Kidney (tissue), 14 donors: Measurements from ENCODE around the gene OPRL1. TPM values are rescaled to one million over a fixed set of nuclear protein-coding genes. Genes with fewer than 3 reads are reported as not detected.

Experiments used
- DNase-seq, 5 donors: peaks; one replicate each; pipeline ENCODE4 v3.0.0-alpha.2; 2013 to 2020
- FAIRE-seq: peaks from 2 replicates; lab custom pipeline; 2012; peaks lifted over from hg19 to GRCh38; lab: Jason Lieb, UNC
- H3K27ac ChIP-seq, 2 donors: one replicate each; pipeline ENCODE4 v1.7.0; 2013; ENCODE audit warnings: low read depth in 2 of 2, low read length in 2 of 2, inconsistent platforms in 1 of 2
- H3K27me3 ChIP-seq: one replicate; pipeline ENCODE4 v1.7.1; 2013; ENCODE audit warnings: low read length, inconsistent platforms; ENCODE audit not compliant: control insufficient read depth, insufficient read depth
- H3K36me3 ChIP-seq, 3 donors: one replicate each; pipeline versions ENCODE4 v1.7.0 to v1.7.1; 2013; ENCODE audit warnings: low read length in 3 of 3, control low read depth in 1 of 3, inconsistent platforms in 1 of 3; ENCODE audit not compliant: insufficient read depth in 3 of 3, control insufficient read depth in 2 of 3
- H3K4me1 ChIP-seq, 3 donors: one replicate each; pipeline versions ENCODE4 v1.7.0 to v1.7.1; 2013; ENCODE audit warnings: low read length in 3 of 3, inconsistent platforms in 1 of 3, low read depth in 1 of 3; ENCODE audit not compliant: control insufficient read depth in 2 of 3, insufficient read depth in 2 of 3
- H3K4me3 ChIP-seq, 3 donors: one replicate each; pipeline versions ENCODE4 v1.7.0 to v1.8.1; 2013; ENCODE audit warnings: low read length in 3 of 3, control low read depth in 1 of 3, inconsistent platforms in 1 of 3
- H3K9ac ChIP-seq, 3 donors: one replicate each; pipeline versions ENCODE4 v1.7.0 to v1.7.1; 2013; ENCODE audit warnings: low read length in 3 of 3, control low read depth in 1 of 3, inconsistent platforms in 1 of 3
- H3K9me3 ChIP-seq, 3 donors: one replicate each; pipeline versions ENCODE4 v1.7.0 to v1.7.1; 2013; ENCODE audit warnings: low read length in 3 of 3, control low read depth in 1 of 3, inconsistent platforms in 1 of 3; ENCODE audit not compliant: control insufficient read depth in 2 of 3, insufficient read depth in 1 of 3
- CTCF ChIP-seq: IDR thresholded peaks from 3 replicates; pipeline ENCODE4 v1.5.1; 2012; ENCODE audit warnings: mild to moderate bottlenecking, moderate library complexity, borderline replicate concordance; ENCODE audit not compliant: insufficient read depth; ENCODE audit errors: extremely low read depth
- intact Hi-C: fragments of 100-400 bp; cut with DNase I; formaldehyde crosslinking; loops from one replicate; pipeline ENCODE4 v1.11.1; 2022
- polyA plus RNA-seq: library from polyadenylated mRNA; stranded (reverse); fragments of 350-450 nt; fragmentation: Illumina TruSeq; extraction: RNeasy Lipid Tissue Mini Kit (QIAGEN cat#74804); gene quantifications from one replicate; pipeline ENCODE4 v1.2.3, GENCODE V29; 2014; ENCODE audit warnings: low read depth, low replicate concordance; ENCODE audit not compliant: insufficient read depth
- total RNA-seq: library from RNA; stranded (reverse); fragmentation: NEBNext Ultra II Directional; extraction: Animal tissue kit (Norgen Biotek cat#: 25700); gene quantifications from one replicate; pipeline ENCODE4 v1.2.1, GENCODE V29; 2021
- donor health status: control.
- donor health status: control.
- donor health status: control.
- donor health status: control.
- donor health status: control.
- donor health status: DM: yes; HTN: yes; CAD: no.
- donor health status: Normal renal cell carcinoma (clear cell type).

OPRL1 gene
- total and polyA plus RNA-seq, 2 donors from 2014 or later = 0.39 to 1.2 TPM

- Histone ChIP-seq H3K4me3 (peak overlapping the region in 1 of 3 donors; percentile 29), H3K36me3 (no peaks in the 10 kb centered on the region), H3K27ac (no peak overlapping the region), H3K4me1 (peaks cover 0 to 5% (median 0%) of the 10 kb centered on the region in 3 donors), H3K9me3 (no peaks in the 10 kb centered on the region), H3K27me3 (peaks cover 7% of the 10 kb centered on the region), H3K9ac (no peak overlapping the region)
- intact Hi-C loops = no loop called here
- TF ChIP-seq CTCF = no peak
- FAIRE-seq = no peak
- DNase-seq = peak in 2 of 5 donors; percentile 46 to 78
Measured at GRCh38 chr20:64047968-64048401, 31.9 kb upstream of the OPRL1 start.

GRCh38 chr20:64048402-64049044, 31.4 kb upstream of the OPRL1 start:
- Histone ChIP-seq H3K36me3 (no peaks in the 10 kb centered on the region), H3K27me3 (peaks cover 7% of the 10 kb centered on the region), H3K4me3 (no peak overlapping the region), H3K4me1 (peaks cover 0 to 9% (median 0%) of the 10 kb centered on the region in 3 donors), H3K27ac (no peak overlapping the region), H3K9me3 (no peaks in the 10 kb centered on the region), H3K9ac (no peak overlapping the region)
- intact Hi-C loops = no loop called here
- FAIRE-seq (no peak), DNase-seq (peak in 1 of 5 donors; percentile 42)
- no peak for TF ChIP-seq CTCF

- TF ChIP-seq CTCF = no peak
- Histone ChIP-seq H3K9ac (no peak within 1 kb of the TSS), H3K36me3 (no peaks in the 10 kb centered on the region), H3K4me1 (peaks cover 0 to 12% (median 0%) of the 10 kb centered on the region in 3 donors), H3K9me3 (no peaks in the 10 kb centered on the region), H3K27me3 (peaks cover 7% of the 10 kb centered on the region), H3K4me3 (peak within 1 kb of the TSS in 1 of 3 donors; percentile 46), H3K27ac (peak within 1 kb of the TSS; percentile 54 to 68)
- FAIRE-seq = no peak
- intact Hi-C loops = no loop called here
- peak in 2 of 5 donors; percentile 63 to 86 for DNase-seq
Measured at GRCh38 chr20:64049060-64049877, 30.6 kb upstream of the OPRL1 start, which contains the start of gene SOX18. TSS of gene SOX18 (minus strand) at chr20:64049639. CDS start at chr20:64049516, 123 bp downstream.
